Spleen (tissue), 11 donors: ENCODE results near the gene PICK1. TPM values are rescaled to one million over a fixed set of nuclear protein-coding genes. Genes with fewer than 3 reads are reported as not detected.

Experiments
- DNase-seq: peaks from one replicate; pipeline ENCODE4 v3.0.0-alpha.2; 2020
- H3K27ac ChIP-seq, 8 donors: fragments of 200-600 bp; sonication (generic) in 7 of 8; 1 replicate in 4 of 8; 2 replicates in 4 of 8; pipeline versions ENCODE4 v1.5.0 to v1.8.0; 2016 to 2021; ENCODE audit warnings: inconsistent platforms in 4 of 8, mild to moderate bottlenecking in 4 of 8, moderate library complexity in 1 of 8
- H3K27me3 ChIP-seq, 7 donors: fragments of 200-600 bp; sonication (generic) in 6 of 7; replicated peaks in 1 of 7; 1 replicate in 4 of 7; 2 replicates in 3 of 7; pipeline versions ENCODE4 v1.5.0 to v1.8.0; 2016 to 2021; ENCODE audit warnings: inconsistent platforms in 3 of 7, mild to moderate bottlenecking in 1 of 7
- H3K36me3 ChIP-seq, 6 donors: fragments of 200-600 bp; sonication (generic) in 5 of 6; 1 replicate in 4 of 6; 2 replicates in 2 of 6; pipeline versions ENCODE4 v1.5.0 to v1.8.0; 2016 to 2021; ENCODE audit warnings: inconsistent platforms in 2 of 6
- H3K4me1 ChIP-seq, 6 donors: fragments of 200-600 bp; sonication (generic) in 5 of 6; 1 replicate in 3 of 6; 2 replicates in 3 of 6; pipeline versions ENCODE4 v1.5.0 to v1.8.0; 2016 to 2021; ENCODE audit warnings: inconsistent platforms in 3 of 6
- H3K4me3 ChIP-seq, 8 donors: fragments of 200-600 bp; sonication (generic) in 7 of 8; 1 replicate in 4 of 8; 2 replicates in 4 of 8; pipeline versions ENCODE4 v1.5.0 to v1.8.0; 2016 to 2021; ENCODE audit warnings: inconsistent platforms in 4 of 8, mild to moderate bottlenecking in 4 of 8, moderate library complexity in 2 of 8
- H3K9me3 ChIP-seq, 8 donors: fragments of 200-600 bp; sonication (generic) in 7 of 8; 1 replicate in 4 of 8; 2 replicates in 4 of 8; pipeline versions ENCODE4 v1.5.0 to v1.8.0; 2016 to 2021; ENCODE audit warnings: inconsistent platforms in 4 of 8
- POLR2A ChIP-seq, 3 donors: fragments of 450-650 bp; IDR thresholded peaks; one replicate each; pipeline ENCODE4 v1.5.1; 2017; ENCODE audit warnings: antibody characterized with exemption in 3 of 3, mild to moderate bottlenecking in 1 of 3
- POLR2AphosphoS5 ChIP-seq, 3 donors: sonication (generic); formaldehyde crosslinking; IDR thresholded peaks; one replicate each; pipeline ENCODE4 v1.5.1; 2017; ENCODE audit warnings: antibody characterized with exemption in 3 of 3
- WGBS, 5 donors: extraction: QIAGEN DNeasy Blood & Tissue Kit in 3 of 5; methylation state at CpG; one replicate each; pipeline versions ENCODE4 v1.1.5 to v1.1.7; 2013 to 2018; 5-methylcytosine and 5-hydroxymethylcytosine counted together
- intact Hi-C: fragments of 100-400 bp; cut with DNase I; formaldehyde crosslinking; loops from one replicate; pipeline ENCODE4 v1.15.0; 2023; ENCODE audit warnings: low total_unique reads
- polyA plus RNA-seq, 3 donors: library from polyadenylated mRNA; stranded (reverse); fragments of 200-250 nt; gene quantifications; one replicate each; pipeline ENCODE4 v1.2.1, GENCODE V29; 2013
- total RNA-seq, 7 donors: library from RNA; depleted of rRNA in 3 of 7; stranded (reverse); fragments of >200 nt in 3 of 7; fragmentation: NEBNext Ultra II Directional in 4 of 7; extraction: Animal tissue kit (Norgen Biotek cat#: 25700) in 4 of 7; gene quantifications; one replicate each; pipeline versions ENCODE4 v1.1.0 to v1.2.1, GENCODE V29; 2016 to 2021
- TF ChIP-seq, protein P1 (sequence below), 11 experiments: fragments of 200-600 bp in 7 of 11; fragments of 450-650 bp in 4 of 11; sonication (generic) in 4 of 11; IDR thresholded peaks in 8 of 11; conservative IDR thresholded peaks in 3 of 11; 1 replicate in 7 of 11; 2 replicates in 4 of 11; pipeline versions ENCODE4 v1.4.0 to v1.8.0; 2016 to 2021; ENCODE audit warnings: antibody characterized with exemption in 11 of 11, inconsistent platforms in 4 of 11, mild to moderate bottlenecking in 1 of 11
- donor health status: healthy with polysubstance abuse.
- donor health status: DM: no; HTN: no; CAD: no; lungs with moderate emphysema.
- donor health status: DM: no; HTN: no; CAD: no.
- donor health status: Bipolar disorder and iron deficiency.
- donor health status: healthy.
- donor health status: DM: no; HTN: no; CAD: no.
- donor health status: DM: yes; HTN: yes; CAD: no.

PICK1 gene
- total and polyA plus RNA-seq, 10 donors: 14.9 to 34.2 (median 28.4) TPM

DNA sequence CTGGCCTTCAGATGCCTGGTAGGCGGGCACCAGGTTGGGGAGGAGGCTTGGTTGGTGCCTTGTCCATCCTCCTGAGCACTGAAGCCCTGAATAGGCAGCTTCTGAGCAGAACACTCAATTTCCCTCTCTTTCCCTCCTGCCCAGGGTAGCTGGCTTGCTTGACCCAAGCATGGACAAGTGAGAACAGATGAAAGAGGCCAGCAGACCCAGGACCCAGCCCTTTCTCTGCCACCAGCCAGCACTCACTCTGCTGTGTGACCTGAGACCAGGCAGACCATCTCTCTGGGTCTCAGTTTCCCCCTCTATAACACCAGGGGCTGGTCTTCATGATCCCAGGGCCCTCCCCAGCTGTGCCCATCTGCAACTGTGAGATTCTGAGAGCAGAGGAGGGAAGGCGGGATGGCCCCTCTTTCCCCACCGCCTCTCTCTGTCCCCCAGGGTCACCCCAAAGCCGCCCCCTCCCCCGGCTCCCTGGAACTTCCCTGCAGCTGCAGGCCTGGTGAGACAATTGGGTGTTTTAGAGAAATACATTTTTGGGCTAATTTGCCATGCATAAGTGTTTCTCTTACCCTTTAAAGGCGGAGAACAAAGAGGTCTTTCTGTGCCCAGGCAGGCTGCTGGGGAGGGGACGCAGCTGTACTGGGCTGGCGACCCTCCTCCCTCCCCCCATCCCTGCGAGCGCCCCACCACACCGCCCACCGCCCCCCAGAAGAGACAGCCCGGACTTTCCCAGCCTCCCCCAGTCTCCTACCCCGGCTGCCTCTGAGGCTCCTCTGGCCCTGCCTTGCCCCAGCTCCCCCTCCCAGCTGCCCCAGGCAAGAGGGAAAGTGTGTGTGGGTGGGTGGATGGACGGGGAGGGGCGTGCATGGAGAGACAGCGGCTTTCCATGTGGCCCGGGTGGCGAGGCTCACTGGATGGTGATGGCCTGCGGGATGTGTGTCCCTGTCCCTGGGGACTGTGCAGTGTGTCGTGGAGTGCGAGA is 30.8 kb upstream of the PICK1 start:
- no peaks in the 10 kb centered on the region for H3K27me3 ChIP-seq
- 76 to 86% (median 84%) methylated on average over 20 to 22 of the region's 22 CpGs for whole genome bisulfite sequencing, 5 donors

DNA sequence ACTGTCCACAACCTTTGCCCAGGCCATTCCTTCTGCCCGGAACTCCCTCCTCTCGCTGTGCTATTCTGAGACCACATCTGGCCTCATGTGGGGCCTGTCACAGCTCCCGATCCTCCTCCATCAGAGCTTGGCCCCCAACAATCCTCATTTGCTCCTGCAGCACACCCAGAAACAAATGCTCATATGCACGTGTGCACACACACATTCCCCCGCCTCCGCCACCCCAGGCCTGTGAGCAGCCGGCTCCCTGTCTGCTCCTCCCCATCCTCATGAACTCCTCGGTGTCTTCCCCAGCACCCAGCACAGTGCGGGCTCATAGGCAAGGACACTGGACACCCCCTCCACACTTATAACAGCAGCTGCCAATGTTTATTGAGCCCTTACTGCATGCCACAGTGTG is 29.7 kb upstream of the PICK1 start:
- no peaks in the 10 kb centered on the region for H3K36me3 ChIP-seq
- WGBS, 5 donors: 87 to 91% (median 89%) methylated on average over 9 of the region's 9 CpGs
- H3K4me3 ChIP-seq: no peak overlapping the region
- TF ChIP-seq POLR2A (IDR thresholded peaks at IDR 0.05) (no peak), POLR2AphosphoS5 (IDR thresholded peaks at IDR 0.05) (no peak)
- no peaks in the 10 kb centered on the region for H3K27me3 ChIP-seq
- no peaks in the 10 kb centered on the region for H3K4me1 ChIP-seq
- no peaks in the 10 kb centered on the region for H3K9me3 ChIP-seq
- intact Hi-C loops: no loop called here
- DNase-seq: no peak
- no peak overlapping the region for H3K27ac ChIP-seq

More for the DNA sequence above, 30.8 kb upstream of the PICK1 start:
- DNase-seq: no peak
- intact Hi-C loops: no loop called here
- no peak overlapping the region for H3K27ac ChIP-seq
- no peaks in the 10 kb centered on the region for H3K4me1 ChIP-seq
- TF ChIP-seq, protein P1, sequence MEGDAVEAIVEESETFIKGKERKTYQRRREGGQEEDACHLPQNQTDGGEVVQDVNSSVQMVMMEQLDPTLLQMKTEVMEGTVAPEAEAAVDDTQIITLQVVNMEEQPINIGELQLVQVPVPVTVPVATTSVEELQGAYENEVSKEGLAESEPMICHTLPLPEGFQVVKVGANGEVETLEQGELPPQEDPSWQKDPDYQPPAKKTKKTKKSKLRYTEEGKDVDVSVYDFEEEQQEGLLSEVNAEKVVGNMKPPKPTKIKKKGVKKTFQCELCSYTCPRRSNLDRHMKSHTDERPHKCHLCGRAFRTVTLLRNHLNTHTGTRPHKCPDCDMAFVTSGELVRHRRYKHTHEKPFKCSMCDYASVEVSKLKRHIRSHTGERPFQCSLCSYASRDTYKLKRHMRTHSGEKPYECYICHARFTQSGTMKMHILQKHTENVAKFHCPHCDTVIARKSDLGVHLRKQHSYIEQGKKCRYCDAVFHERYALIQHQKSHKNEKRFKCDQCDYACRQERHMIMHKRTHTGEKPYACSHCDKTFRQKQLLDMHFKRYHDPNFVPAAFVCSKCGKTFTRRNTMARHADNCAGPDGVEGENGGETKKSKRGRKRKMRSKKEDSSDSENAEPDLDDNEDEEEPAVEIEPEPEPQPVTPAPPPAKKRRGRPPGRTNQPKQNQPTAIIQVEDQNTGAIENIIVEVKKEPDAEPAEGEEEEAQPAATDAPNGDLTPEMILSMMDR (IDR thresholded peaks at IDR 0.05 in 8 of 11, conservative IDR thresholded peaks at IDR 0.05 in 3 of 11): no peak
- TF ChIP-seq POLR2AphosphoS5 (IDR thresholded peaks at IDR 0.05): no peak
- TF ChIP-seq POLR2A (IDR thresholded peaks at IDR 0.05): no peak
- no peaks in the 10 kb centered on the region for H3K36me3 ChIP-seq
- no peak overlapping the region for H3K4me3 ChIP-seq
- no peaks in the 10 kb centered on the region for H3K9me3 ChIP-seq

GRCh38 chr22:38028344-38029130 is 28.7 kb upstream of the PICK1 start:
- WGBS, 5 donors: 79 to 92% (median 91%) methylated on average over 12 to 15 of the region's 15 CpGs
- H3K4me3 ChIP-seq: no peak overlapping the region
- H3K9me3 ChIP-seq: no peaks in the 10 kb centered on the region
- H3K36me3 ChIP-seq: no peaks in the 10 kb centered on the region
- no peak for DNase-seq
- H3K4me1 ChIP-seq: peaks cover 0 to 10% (median 3%) of the 10 kb centered on the region in 6 donors
- H3K27me3 ChIP-seq: no peaks in the 10 kb centered on the region
- no peak overlapping the region for H3K27ac ChIP-seq
- no peak for TF ChIP-seq POLR2AphosphoS5 (IDR thresholded peaks at IDR 0.05)
- TF ChIP-seq POLR2A (IDR thresholded peaks at IDR 0.05): no peak
- TF ChIP-seq, protein P1 (IDR thresholded peaks at IDR 0.05 in 8 of 11, conservative IDR thresholded peaks at IDR 0.05 in 3 of 11): no peak
- intact Hi-C loops: no loop called here

GRCh38 chr22:38029370-38029769 is 27.8 kb upstream of the PICK1 start:
- Histone ChIP-seq H3K27me3 (no peaks in the 10 kb centered on the region), H3K9me3 (no peaks in the 10 kb centered on the region), H3K36me3 (no peaks in the 10 kb centered on the region), H3K4me3 (no peak overlapping the region), H3K4me1 (peaks cover 0 to 18% (median 9%) of the 10 kb centered on the region in 6 donors), H3K27ac (no peak overlapping the region)
- TF ChIP-seq POLR2A (IDR thresholded peaks at IDR 0.05) (no peak), POLR2AphosphoS5 (IDR thresholded peaks at IDR 0.05) (no peak)
- TF ChIP-seq, protein P1 (IDR thresholded peaks at IDR 0.05 in 8 of 11, conservative IDR thresholded peaks at IDR 0.05 in 3 of 11): no peak
- intact Hi-C loops: no loop called here
- DNase-seq: no peak
